ENCODE measurements around the gene CCDC122. TPM values are rescaled to one million over a fixed set of nuclear protein-coding genes. Genes with fewer than 3 reads are reported as not detected.

Gene CCDC122
- total RNA-seq, 1 experiment from 2014 or later, result 5.8 TPM

GRCh38 chr13:43848001-43848649 lies 31.4 kb downstream of the CCDC122 start:
- no peaks in the 10 kb centered on the region for H3K79me2 ChIP-seq (ENCODE audit: insufficient read depth, low read length)
- intact Hi-C loops (cut with micrococcal nuclease), result no loop called here
- no peak overlapping the region for H3K4me3 ChIP-seq (replicated peaks in 1 of 2; ENCODE audit: low read depth in 1 of 2, low read length in 2 of 2)
- ATAC-seq (no peak), DNase-seq (ENCODE audit: low read depth, low spot score) (no peak)
- CTCF ChIA-PET, result no interaction called here
- no peak overlapping the region for H2AFZ ChIP-seq (ENCODE audit: low read depth, low read length, poor library complexity, severe bottlenecking)
- no peak overlapping the region for H3K27ac ChIP-seq (ENCODE audit: low read depth, low read length)
- H3K4me2 ChIP-seq (ENCODE audit: low read length), result no peak overlapping the region
- RAD21 ChIA-PET (ENCODE audit: low non-redundant PET in 1 of 2, low total read pairs in 2 of 2, uncharacterized antibody in 2 of 2, unreplicated experiment in 2 of 2), result no interaction called here
- H4K20me1 ChIP-seq (ENCODE audit: insufficient read depth), result no peaks in the 10 kb centered on the region
- H3K9ac ChIP-seq (ENCODE audit: low read length), result no peak overlapping the region
- H3K27me3 ChIP-seq (ENCODE audit: insufficient read depth, low read length), result no peaks in the 10 kb centered on the region
- TF ChIP-seq POLR2AphosphoS5 (IDR thresholded peaks at IDR 0.05; ENCODE audit: low read depth, low read length), result no peak
- TF ChIP-seq YY1 (IDR thresholded peaks at IDR 0.05; ENCODE audit: extremely low read depth, insufficient replicate concordance, low read depth, low read length), result no peak
- TF ChIP-seq JUND (IDR thresholded peaks at IDR 0.05), result no peak
- TF ChIP-seq EZH2phosphoT487 (IDR thresholded peaks at IDR 0.05; ENCODE audit: borderline replicate concordance), result no peak
- no peak for TF ChIP-seq TCF7L2 (IDR thresholded peaks at IDR 0.05; ENCODE audit: borderline replicate concordance, extremely low read depth, insufficient read depth, insufficient read length)
- no peak for TF ChIP-seq MAX (IDR thresholded peaks at IDR 0.05)
- no peak for TF ChIP-seq EGR1 (IDR thresholded peaks at IDR 0.05; ENCODE audit: low read depth)
- no peak for TF ChIP-seq ZNF274 (IDR thresholded peaks at IDR 0.05; ENCODE audit: low read depth, low read length)
- no peak for TF ChIP-seq SP1 (IDR thresholded peaks at IDR 0.05; ENCODE audit: low read depth)
- no peak for TF ChIP-seq ATF3 (IDR thresholded peaks at IDR 0.05)
- no peak for TF ChIP-seq SRF (IDR thresholded peaks at IDR 0.05; ENCODE audit: low read depth)
- no peak for TF ChIP-seq ELF1 (IDR thresholded peaks at IDR 0.05; ENCODE audit: borderline replicate concordance, low read depth)
- no peak for TF ChIP-seq FOSL1 (IDR thresholded peaks at IDR 0.05; ENCODE audit: low read depth)
- TF ChIP-seq CTCF (IDR thresholded peaks at IDR 0.05 in 2 of 3, conservative IDR thresholded peaks at IDR 0.05 in 1 of 3; ENCODE audit: borderline replicate concordance in 1 of 3, insufficient read depth in 1 of 3, low read depth in 2 of 3, low read length in 2 of 3), result no peak
- TF ChIP-seq CEBPB (IDR thresholded peaks at IDR 0.05; ENCODE audit: low read depth), result no peak
- no peak for TF ChIP-seq SIN3A (IDR thresholded peaks at IDR 0.05; ENCODE audit: low read depth)
- TF ChIP-seq ZBTB33 (IDR thresholded peaks at IDR 0.05; ENCODE audit: extremely low read depth, insufficient replicate concordance, low read length), result no peak
- TF ChIP-seq RAD21 (IDR thresholded peaks at IDR 0.05; ENCODE audit: low read depth), result no peak
- peaks cover 0 to 4% of the 10 kb centered on the region in 2 experiments; a peak in 1 of 4 replicates for H3K9me3 ChIP-seq (ENCODE audit: control insufficient read depth in 1 of 2, insufficient read depth in 1 of 2, low read depth in 1 of 2, low read length in 2 of 2)
- 0 out of 4 replicates have a peak, but pooled peaks cover 0 to 4% of the 10 kb centered on the region in 2 experiments for H3K4me1 ChIP-seq (ENCODE audit: control insufficient read depth in 1 of 2, insufficient read depth in 2 of 2, low read length in 2 of 2)
- no peaks in the 10 kb centered on the region; a peak in 1 of 4 replicates for H3K36me3 ChIP-seq (ENCODE audit: control insufficient read depth in 1 of 2, insufficient read depth in 2 of 2, low read length in 2 of 2)
- no peaks in the 10 kb centered on the region for H3K9me2 ChIP-seq (ENCODE audit: insufficient read depth)
- POLR2A ChIA-PET, result no interaction called here
- no TSS peak for BruUV-seq (replicated peaks)

Data from HCT116 (cell line).